GM23338 (cell line): Measurements from ENCODE around the gene TF.

Experiments
- CREB1 ChIP-seq: fragments of 250-450 bp; sonication (Bioruptor Pico); IDR thresholded peaks from 2 replicates; pipeline ENCODE4 v1.5.0; 2020; ENCODE audit warnings: low read depth, mild to moderate bottlenecking, moderate library complexity
- CTCF ChIP-seq, 2 experiments: fragments of 200-600 bp in 1 of 2; sonication (generic) in 1 of 2; conservative IDR thresholded peaks; 2 replicates each; pipeline versions ENCODE4 v1.5.1 to v1.6.1; 2016 to 2017; ENCODE audit warnings: antibody characterized with exemption in 2 of 2, low read depth in 2 of 2, mild to moderate bottlenecking in 2 of 2, moderate library complexity in 1 of 2
- ETS1 ChIP-seq: IDR thresholded peaks from 2 replicates; pipeline ENCODE4 v1.6.1; 2016; ENCODE audit warnings: antibody characterized with exemption
- EZH2 ChIP-seq: fragments of 200-600 bp; sonication (generic); IDR thresholded peaks from one replicate; pipeline ENCODE4 v1.8.0; 2017; ENCODE audit warnings: antibody characterized with exemption, mild to moderate bottlenecking, low read depth; ENCODE audit not compliant: unreplicated experiment
- EZH2phosphoT487 ChIP-seq: fragments of 200-600 bp; sonication (generic); IDR thresholded peaks from one replicate; pipeline ENCODE4 v1.8.1; 2018; ENCODE audit warnings: antibody characterized with exemption; ENCODE audit not compliant: unreplicated experiment
- JUNB ChIP-seq: IDR thresholded peaks from one replicate; pipeline ENCODE4 v1.6.1; 2016; ENCODE audit warnings: antibody characterized with exemption; ENCODE audit not compliant: unreplicated experiment
- NANOG ChIP-seq: IDR thresholded peaks from 2 replicates; pipeline ENCODE4 v1.6.1; 2016; ENCODE audit warnings: antibody characterized with exemption, borderline replicate concordance
- POLR2AphosphoS5 ChIP-seq: IDR thresholded peaks from 2 replicates; pipeline ENCODE4 v1.6.1; 2016; ENCODE audit warnings: antibody characterized with exemption, low read depth
- REST ChIP-seq: IDR thresholded peaks from one replicate; pipeline ENCODE4 v1.6.1; 2018; ENCODE audit warnings: antibody characterized with exemption; ENCODE audit not compliant: unreplicated experiment
- STAT1 ChIP-seq: IDR thresholded peaks from one replicate; pipeline ENCODE4 v1.6.1; 2016; ENCODE audit warnings: antibody characterized with exemption; ENCODE audit not compliant: unreplicated experiment
- ZNF114 ChIP-seq: fragments of 250-450 bp; sonication (Bioruptor Pico); IDR thresholded peaks from 2 replicates; pipeline ENCODE4 v1.5.0; 2020; ENCODE audit warnings: mild to moderate bottlenecking, moderate library complexity
- ZNF462 ChIP-seq: fragments of 250-450 bp; sonication (Bioruptor Pico); IDR thresholded peaks from 2 replicates; pipeline ENCODE4 v1.5.0; 2020; ENCODE audit warnings: mild to moderate bottlenecking, moderate library complexity

- no peak for TF ChIP-seq CTCF (conservative IDR thresholded peaks at IDR 0.05; ENCODE audit: low read depth in 2 of 2)
- no peak for TF ChIP-seq POLR2AphosphoS5
- no peak for TF ChIP-seq EZH2
- TF ChIP-seq NANOG = no peak
- TF ChIP-seq JUNB = no peak
- TF ChIP-seq REST = no peak
- no peak for TF ChIP-seq CREB1 (CRISPR knock-in tag)
- no peak for TF ChIP-seq ZNF114 (CRISPR knock-in tag)
- no peak for TF ChIP-seq EZH2phosphoT487
- no peak for TF ChIP-seq ETS1
- no peak for TF ChIP-seq STAT1
- TF ChIP-seq ZNF462 = no peak
These were observed 27.5 kb downstream of the TF start for GRCh38 chr3:133773732-133774131.
